ENCODE data around the gene KCNIP1. TPM values are rescaled to one million over a fixed set of nuclear protein-coding genes. Genes with fewer than 3 reads are reported as not detected.

The KCNIP1 gene
- total and polyA plus RNA-seq, 8 donors, result 0.20 to 0.73 (median 0.31) TPM; not detected in 3

DNA sequence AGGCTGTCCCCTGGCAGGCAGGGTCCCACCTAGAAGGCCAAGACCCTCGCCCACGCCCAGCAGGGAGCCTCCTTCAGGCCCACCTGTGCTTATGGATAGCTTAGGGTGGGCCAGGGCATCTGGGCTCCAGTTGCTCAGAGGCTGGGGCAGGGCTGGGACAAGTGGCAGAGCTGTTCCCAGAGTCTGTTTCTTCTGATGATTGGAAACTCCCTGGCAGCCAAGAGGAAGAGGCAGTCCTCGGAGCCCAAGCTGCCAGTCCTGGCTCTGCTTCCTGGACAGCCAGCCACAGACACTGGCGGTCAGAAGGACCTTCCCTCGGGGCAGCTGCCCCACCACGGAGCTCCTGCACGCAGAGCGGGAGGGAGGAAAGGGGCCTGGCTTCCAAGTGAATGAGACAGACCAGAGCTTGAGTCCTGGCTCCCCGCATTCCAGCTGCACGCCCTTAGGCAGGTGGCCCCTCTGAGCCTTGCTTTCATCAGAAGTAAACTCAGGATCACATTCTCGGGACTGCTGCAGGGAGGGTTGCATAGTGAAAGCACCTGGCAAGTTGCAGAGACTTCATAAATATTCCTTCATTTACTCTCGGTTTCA lies 241.8 kb downstream of the KCNIP1 start:
- DNase-seq, result peak; percentile 65 to 69
- 0 to 22% (median 18%) methylated on average over 2 to 12 of the region's 12 CpGs for WGBS, 5 donors
- Histone ChIP-seq H3K4me3 (no peak overlapping the region), H3K9me3 (no peaks in the 10 kb centered on the region), H3K4me1 (peaks cover 33 to 56% (median 41%) of the 10 kb centered on the region in 4 donors), H3K27ac (peak overlapping the region; percentile 67 to 84 (median 71)), H3K27me3 (peaks cover 0 to 29% (median 7%) of the 10 kb centered on the region in 3 donors), H3K36me3 (no peaks in the 10 kb centered on the region)
- TF ChIP-seq POLR2AphosphoS5 (IDR thresholded peaks at IDR 0.05), result peak in 2 of 3 donors; percentile 14 to 23
- TF ChIP-seq, protein P1, sequence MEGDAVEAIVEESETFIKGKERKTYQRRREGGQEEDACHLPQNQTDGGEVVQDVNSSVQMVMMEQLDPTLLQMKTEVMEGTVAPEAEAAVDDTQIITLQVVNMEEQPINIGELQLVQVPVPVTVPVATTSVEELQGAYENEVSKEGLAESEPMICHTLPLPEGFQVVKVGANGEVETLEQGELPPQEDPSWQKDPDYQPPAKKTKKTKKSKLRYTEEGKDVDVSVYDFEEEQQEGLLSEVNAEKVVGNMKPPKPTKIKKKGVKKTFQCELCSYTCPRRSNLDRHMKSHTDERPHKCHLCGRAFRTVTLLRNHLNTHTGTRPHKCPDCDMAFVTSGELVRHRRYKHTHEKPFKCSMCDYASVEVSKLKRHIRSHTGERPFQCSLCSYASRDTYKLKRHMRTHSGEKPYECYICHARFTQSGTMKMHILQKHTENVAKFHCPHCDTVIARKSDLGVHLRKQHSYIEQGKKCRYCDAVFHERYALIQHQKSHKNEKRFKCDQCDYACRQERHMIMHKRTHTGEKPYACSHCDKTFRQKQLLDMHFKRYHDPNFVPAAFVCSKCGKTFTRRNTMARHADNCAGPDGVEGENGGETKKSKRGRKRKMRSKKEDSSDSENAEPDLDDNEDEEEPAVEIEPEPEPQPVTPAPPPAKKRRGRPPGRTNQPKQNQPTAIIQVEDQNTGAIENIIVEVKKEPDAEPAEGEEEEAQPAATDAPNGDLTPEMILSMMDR (IDR thresholded peaks at IDR 0.05), result no peak
- intact Hi-C loops (cut with DNase I; ENCODE audit: low total_unique reads), result loop anchor here (2.0 kb wide), 1 partner anchor 43 kb away; no protein-coding TSS in a partner anchor

DNA sequence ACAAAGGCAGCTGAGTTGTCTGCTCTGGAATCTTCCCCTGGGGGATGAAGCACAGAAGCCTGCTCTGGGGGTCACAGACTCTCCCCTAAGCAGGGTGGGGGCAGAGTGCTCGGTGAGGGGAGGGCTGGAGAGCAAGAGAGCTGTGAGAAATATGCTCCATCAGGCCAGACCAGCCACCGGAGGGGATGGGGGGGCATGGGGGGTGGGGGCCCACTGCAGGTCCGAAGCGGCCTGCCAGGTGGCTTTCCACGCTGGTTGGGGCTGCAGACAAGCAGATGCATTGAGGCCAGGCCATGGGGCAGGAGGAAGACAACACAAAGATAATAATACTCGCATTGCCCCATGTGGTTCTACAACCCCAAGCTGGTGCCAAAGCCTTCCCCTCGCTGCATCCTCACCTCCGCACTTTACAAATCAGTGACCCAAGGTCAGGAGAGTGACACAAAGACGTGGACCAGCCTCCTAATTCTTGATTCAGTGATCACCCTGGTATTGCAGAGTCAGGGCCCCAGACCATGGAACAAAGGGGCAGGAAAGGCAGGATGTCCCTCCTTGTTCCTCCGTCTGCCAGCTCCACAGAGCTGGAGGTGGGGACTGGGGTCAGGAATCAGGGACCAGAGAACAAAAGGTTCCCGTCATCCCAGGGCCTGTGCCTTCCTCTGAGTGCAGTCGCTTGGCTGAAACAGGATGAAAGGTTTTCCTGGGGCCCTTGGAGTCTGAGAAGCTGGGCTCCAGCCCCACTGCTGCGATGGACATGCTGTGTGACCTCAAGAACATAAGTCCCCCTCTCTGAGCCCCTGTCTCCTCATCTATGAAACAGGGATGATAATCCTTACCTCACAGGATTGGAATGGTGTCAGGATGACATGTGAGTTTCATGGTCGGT lies 242.5 kb downstream of the KCNIP1 start:
- peak overlapping the region; percentile 67 to 84 (median 71) for H3K27ac ChIP-seq
- intact Hi-C loops (cut with DNase I; ENCODE audit: low total_unique reads), result no loop called here
- H3K27me3 ChIP-seq, result peaks cover 0 to 33% (median 7%) of the 10 kb centered on the region in 3 donors
- peaks cover 33 to 62% (median 46%) of the 10 kb centered on the region in 4 donors for H3K4me1 ChIP-seq
- H3K36me3 ChIP-seq, result no peaks in the 10 kb centered on the region
- no peak overlapping the region for H3K4me3 ChIP-seq
- no peaks in the 10 kb centered on the region for H3K9me3 ChIP-seq
- no peak for TF ChIP-seq EP300 (IDR thresholded peaks at IDR 0.05)
- TF ChIP-seq POLR2A (IDR thresholded peaks at IDR 0.05), result no peak
- TF ChIP-seq, protein P1 (IDR thresholded peaks at IDR 0.05), result no peak
- TF ChIP-seq POLR2AphosphoS5 (IDR thresholded peaks at IDR 0.05), result no peak
- WGBS, 5 donors, result 51 to 87% (median 61%) methylated on average over 8 to 14 of the region's 14 CpGs
- DNase-seq, result no peak

DNA sequence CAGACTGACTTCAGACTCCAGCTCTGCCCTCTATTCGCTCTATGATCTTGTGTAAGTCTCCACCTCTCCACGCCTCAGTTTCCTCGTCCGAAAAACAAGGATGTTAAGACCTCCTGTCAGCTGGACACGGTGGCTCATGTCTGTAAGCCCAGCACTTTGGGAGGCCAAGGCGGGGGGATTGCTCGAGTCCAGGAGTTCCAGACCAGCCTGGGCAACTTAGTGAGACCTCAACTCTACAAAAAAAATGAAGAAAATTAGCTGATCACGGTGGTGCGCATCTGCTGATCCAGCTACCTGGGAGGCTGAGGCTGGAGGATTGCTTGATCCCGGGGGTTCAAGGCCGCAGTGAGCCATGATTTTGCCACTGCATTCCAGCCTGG lies 243.1 kb downstream of the KCNIP1 start:
- 89 to 96% (median 93%) methylated on average over 11 of the region's 11 CpGs for WGBS, 5 donors
- TF ChIP-seq, protein P1 (IDR thresholded peaks at IDR 0.05), result no peak
- TF ChIP-seq POLR2AphosphoS5 (IDR thresholded peaks at IDR 0.05), result no peak
- no peak for TF ChIP-seq EP300 (IDR thresholded peaks at IDR 0.05)
- TF ChIP-seq POLR2A (IDR thresholded peaks at IDR 0.05), result no peak
- intact Hi-C loops (cut with DNase I; ENCODE audit: low total_unique reads), result no loop called here
- no peaks in the 10 kb centered on the region for H3K36me3 ChIP-seq
- DNase-seq, result no peak
- peaks cover 0 to 33% (median 7%) of the 10 kb centered on the region in 3 donors for H3K27me3 ChIP-seq
- H3K4me3 ChIP-seq, result no peak overlapping the region
- H3K9me3 ChIP-seq, result no peaks in the 10 kb centered on the region
- H3K4me1 ChIP-seq, result peaks cover 33 to 68% (median 49%) of the 10 kb centered on the region in 4 donors
- H3K27ac ChIP-seq, result peak overlapping the region in 3 of 5 donors; percentile 67 to 84 (median 69)

DNA sequence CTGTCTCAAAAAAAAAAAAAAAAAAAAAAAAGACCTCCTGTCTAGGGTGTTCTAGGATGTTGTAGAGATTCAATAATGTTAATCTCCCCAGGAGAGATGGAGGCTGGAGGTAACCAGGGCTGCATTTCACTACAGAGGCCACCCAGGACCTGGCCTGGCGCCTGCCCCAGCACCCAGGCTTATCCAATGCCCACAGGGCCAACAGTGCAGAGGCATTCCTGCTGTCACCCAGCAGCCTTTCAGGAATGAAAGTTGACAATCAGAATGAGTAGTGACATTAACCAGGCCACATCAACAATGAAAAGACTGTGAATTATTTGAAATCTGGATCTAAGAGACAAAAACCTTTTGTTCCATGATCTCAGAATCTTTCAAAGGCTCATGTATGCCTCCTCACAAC lies 243.5 kb downstream of the KCNIP1 start:
- intact Hi-C loops (cut with DNase I; ENCODE audit: low total_unique reads), result no loop called here
- no peak for TF ChIP-seq POLR2AphosphoS5 (IDR thresholded peaks at IDR 0.05)
- TF ChIP-seq, protein P1 (IDR thresholded peaks at IDR 0.05), result no peak
- TF ChIP-seq POLR2A (IDR thresholded peaks at IDR 0.05), result no peak
- no peak for TF ChIP-seq EP300 (IDR thresholded peaks at IDR 0.05)
- WGBS, 5 donors, result 44 to 96% (median 73%) methylated on average over 1 of the region's 1 CpG
- Histone ChIP-seq H3K27me3 (peaks cover 0 to 33% (median 7%) of the 10 kb centered on the region in 3 donors), H3K27ac (no peak overlapping the region), H3K9me3 (no peaks in the 10 kb centered on the region), H3K4me3 (no peak overlapping the region), H3K4me1 (peaks cover 37 to 72% (median 51%) of the 10 kb centered on the region in 4 donors), H3K36me3 (no peaks in the 10 kb centered on the region)
- no peak for DNase-seq

Measured in stomach (tissue), 9 donors.